K562 (cell line): ENCODE data around the gene MTG2. TPM values are rescaled to one million over a fixed set of nuclear protein-coding genes. Genes with fewer than 3 reads are reported as not detected.

ENCODE experiments used
- CHD1 ChIP-seq: fragments of 200-600 bp; sonication (generic); IDR thresholded peaks from one replicate; pipeline ENCODE4 v1.6.1; 2012; ENCODE audit warnings: mild to moderate bottlenecking, moderate library complexity, low read length, inconsistent platforms
- EGR1 ChIP-seq: fragments of 450-650 bp; conservative IDR thresholded peaks from 2 replicates; pipeline ENCODE4 v1.6.1; 2017; ENCODE audit warnings: mild to moderate bottlenecking
- ESRRA ChIP-seq: fragments of 450-650 bp; IDR thresholded peaks from 2 replicates; pipeline ENCODE4 v1.6.1; 2014; ENCODE audit warnings: low read depth, mild to moderate bottlenecking, moderate library complexity, borderline replicate concordance
- ETV1 ChIP-seq: fragments of 450-650 bp; conservative IDR thresholded peaks from 2 replicates; pipeline ENCODE4 v1.6.1; 2016; ENCODE audit warnings: missing genetic modification characterization, control low read depth, low read depth, missing compliant biosample characterization
- HBP1 ChIP-seq: fragments of 450-650 bp; formaldehyde crosslinking; IDR thresholded peaks from 2 replicates; pipeline ENCODE4 v1.4.0; 2022; ENCODE audit warnings: missing genetic modification characterization
- MTA3 ChIP-seq: fragments of 450-650 bp; formaldehyde crosslinking; IDR thresholded peaks from 2 replicates; pipeline ENCODE4 v1.6.1; 2017; ENCODE audit warnings: mild to moderate bottlenecking, borderline replicate concordance
- NBN ChIP-seq: fragments of 450-650 bp; IDR thresholded peaks from 2 replicates; pipeline ENCODE4 v1.6.1; 2016; ENCODE audit warnings: low read depth, mild to moderate bottlenecking
- PBX2 ChIP-seq, 2 experiments: IDR thresholded peaks in 1 of 2; conservative IDR thresholded peaks in 1 of 2; 2 replicates each; pipeline ENCODE4 v1.6.1; 2016; ENCODE audit warnings: low read depth in 2 of 2, mild to moderate bottlenecking in 1 of 2, missing compliant biosample characterization in 1 of 2, missing genetic modification characterization in 1 of 2, moderate library complexity in 1 of 2
- POLR2G ChIP-seq: fragments of 200-400 bp; formaldehyde crosslinking; IDR thresholded peaks from 2 replicates; pipeline ENCODE4 v1.6.1; 2017; ENCODE audit warnings: low read depth, mild to moderate bottlenecking, antibody characterized with exemption, low read length, moderate library complexity
- SNRNP70 ChIP-seq: fragments of 200-400 bp; formaldehyde crosslinking; optimal IDR thresholded peaks from 2 replicates; pipeline ENCODE3; 2017; ENCODE audit warnings: low read depth, low read length
- SRSF1 ChIP-seq: fragments of 200-400 bp; formaldehyde crosslinking; IDR thresholded peaks from 2 replicates; pipeline ENCODE4 v1.6.1; 2017; ENCODE audit warnings: mild to moderate bottlenecking, low read depth, low read length, moderate library complexity
- TAF15 ChIP-seq: fragments of 200-400 bp; formaldehyde crosslinking; IDR thresholded peaks from 2 replicates; pipeline ENCODE4 v1.6.1; 2017; ENCODE audit warnings: mild to moderate bottlenecking, low read depth, low read length, moderate library complexity
- TSC22D4 ChIP-seq: fragments of 450-650 bp; IDR thresholded peaks from 2 replicates; pipeline ENCODE4 v1.6.1; 2016; ENCODE audit warnings: missing genetic modification characterization, missing biosample characterization, control low read depth
- ZNF41 ChIP-seq: fragments of 250-450 bp; sonication (Bioruptor Pico); conservative IDR thresholded peaks from 2 replicates; pipeline ENCODE4 v1.4.0; 2020; ENCODE audit warnings: mild to moderate bottlenecking
- ZNF507 ChIP-seq: conservative IDR thresholded peaks from 2 replicates; pipeline ENCODE4 v1.6.1; 2017; ENCODE audit warnings: missing genetic modification characterization, missing compliant biosample characterization
- polyA plus RNA-seq, 8 experiments: library from polyadenylated mRNA; depleted of rRNA in 4 of 8; stranded (reverse) in 5 of 8; unstranded in 3 of 8; fragments of >200 nt; fragmentation: Nextera tagmentation in 2 of 8; fragmentation: Illumina TruSeq in 1 of 8; extraction: Ambion mirVana in 2 of 8; extraction: Trizol in 1 of 8; gene quantifications; 2 replicates each; pipeline versions ENCODE4 v1.2.1 to v1.2.3, GENCODE V29; 2011 to 2014; ENCODE audit warnings: inconsistent platforms in 1 of 8, missing spikeins in 1 of 8
- total RNA-seq, 7 experiments: library from RNA; depleted of rRNA in 6 of 7; stranded (reverse); fragments of >200 nt in 6 of 7; fragmentation: Illumina TruSeq in 2 of 7; extraction: Trizol in 2 of 7; gene quantifications; 2 replicates each; pipeline versions ENCODE4 v1.2.1 to v1.2.3, GENCODE V29; 2011 to 2021; ENCODE audit warnings: low replicate concordance in 1 of 7
- TF ChIP-seq, protein P1 (sequence below), 2 experiments: fragments of 450-650 bp; conservative IDR thresholded peaks; 2 replicates each; pipeline ENCODE4 v1.6.1; 2017; ENCODE audit warnings: mild to moderate bottlenecking in 2 of 2, moderate library complexity in 2 of 2

MTG2 gene
- total and polyA plus RNA-seq, 9 of the 15 experiments (the other 6 are each of a cell fraction or from before 2014, with no cell fraction given), result 8.7 to 67.5 (median 44.5) TPM

GRCh38 chr20:62142252-62143080 is 40.4 kb upstream of the MTG2 start (continued):
- TF ChIP-seq PBX2 (CRISPR knock-in tag; IDR thresholded peaks at IDR 0.05; ENCODE audit: low read depth), result no peak
- TF ChIP-seq PBX2 (tag; conservative IDR thresholded peaks at IDR 0.05; ENCODE audit: low read depth), result no peak
- TF ChIP-seq POLR2G, result peak; percentile 64; the same call in 1 of the 2 replicates
- TF ChIP-seq ZNF507 (tag), result no peak
- TF ChIP-seq ZNF41, result no peak
- TF ChIP-seq CHD1, result peak; percentile 87
- no peak for TF ChIP-seq TAF15
- no peak for TF ChIP-seq NBN
- TF ChIP-seq TSC22D4 (tag), result no peak
- no peak for TF ChIP-seq SRSF1
- no peak for TF ChIP-seq MTA3
- no peak for TF ChIP-seq ETV1 (tag)
- no peak for TF ChIP-seq HBP1
- TF ChIP-seq ESRRA, result no peak
- TF ChIP-seq EGR1, result peak; percentile 22; the same call in 1 of the 2 replicates
- TF ChIP-seq, protein P1, sequence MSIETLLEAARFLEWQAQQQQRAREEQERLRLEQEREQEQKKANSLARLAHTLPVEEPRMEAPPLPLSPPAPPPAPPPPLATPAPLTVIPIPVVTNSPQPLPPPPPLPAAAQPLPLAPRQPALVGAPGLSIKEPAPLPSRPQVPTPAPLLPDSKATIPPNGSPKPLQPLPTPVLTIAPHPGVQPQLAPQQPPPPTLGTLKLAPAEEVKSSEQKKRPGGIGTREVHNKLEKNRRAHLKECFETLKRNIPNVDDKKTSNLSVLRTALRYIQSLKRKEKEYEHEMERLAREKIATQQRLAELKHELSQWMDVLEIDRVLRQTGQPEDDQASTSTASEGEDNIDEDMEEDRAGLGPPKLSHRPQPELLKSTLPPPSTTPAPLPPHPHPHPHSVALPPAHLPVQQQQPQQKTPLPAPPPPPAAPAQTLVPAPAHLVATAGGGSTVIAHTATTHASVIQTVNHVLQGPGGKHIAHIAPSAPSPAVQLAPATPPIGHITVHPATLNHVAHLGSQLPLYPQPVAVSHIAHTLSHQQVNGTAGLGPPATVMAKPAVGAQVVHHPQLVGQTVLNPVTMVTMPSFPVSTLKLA (conservative IDR thresholded peaks at IDR 0.05), result 0 out of 4 replicates have a peak, but pooled peaks of 1 of the 2 experiments have one; percentile 14
- TF ChIP-seq SNRNP70, result no peak
